LNCaP clone FGC (cell line): ENCODE results near the gene HJURP.

ENCODE experiments used
- DNase-seq: peaks from one replicate; pipeline ENCODE4 v3.0.0-alpha.2; 2011; ENCODE audit warnings: low read depth
- H3K4me3 ChIP-seq: 2 replicates; pipeline ENCODE4 v1.5.1; 2011; ENCODE audit warnings: mild to moderate bottlenecking, low read depth, low read length, control low read depth
- TF ChIP-seq, protein P1 (sequence below): IDR thresholded peaks from 2 replicates; pipeline ENCODE4 v1.5.1; 2012; ENCODE audit warnings: mild to moderate bottlenecking; ENCODE audit not compliant: control insufficient read depth, insufficient read depth; ENCODE audit errors: extremely low read depth

HJURP gene

DNA sequence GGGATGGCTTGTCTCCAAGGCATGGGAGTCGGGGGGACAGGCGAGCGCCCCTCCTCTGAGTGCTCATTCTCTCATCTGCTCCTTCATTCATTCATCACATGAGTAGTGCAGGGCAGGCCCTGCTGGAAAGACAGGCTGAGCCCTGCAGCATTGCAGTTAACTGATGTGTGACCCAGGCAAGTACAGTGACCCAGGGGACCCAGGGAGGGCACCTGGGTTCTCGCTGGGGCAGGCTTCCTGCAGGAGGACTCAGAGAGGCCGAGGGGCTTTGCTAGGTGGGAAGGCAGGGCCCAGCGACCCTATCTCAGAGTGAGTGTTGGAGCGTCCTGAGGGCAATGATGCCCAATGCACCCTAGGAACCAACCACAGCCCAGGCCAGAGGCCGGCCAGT is 30.6 kb downstream of the HJURP start:
- DNase-seq: no peak
- H3K4me3 ChIP-seq: no peak overlapping the region
- TF ChIP-seq, protein P1, sequence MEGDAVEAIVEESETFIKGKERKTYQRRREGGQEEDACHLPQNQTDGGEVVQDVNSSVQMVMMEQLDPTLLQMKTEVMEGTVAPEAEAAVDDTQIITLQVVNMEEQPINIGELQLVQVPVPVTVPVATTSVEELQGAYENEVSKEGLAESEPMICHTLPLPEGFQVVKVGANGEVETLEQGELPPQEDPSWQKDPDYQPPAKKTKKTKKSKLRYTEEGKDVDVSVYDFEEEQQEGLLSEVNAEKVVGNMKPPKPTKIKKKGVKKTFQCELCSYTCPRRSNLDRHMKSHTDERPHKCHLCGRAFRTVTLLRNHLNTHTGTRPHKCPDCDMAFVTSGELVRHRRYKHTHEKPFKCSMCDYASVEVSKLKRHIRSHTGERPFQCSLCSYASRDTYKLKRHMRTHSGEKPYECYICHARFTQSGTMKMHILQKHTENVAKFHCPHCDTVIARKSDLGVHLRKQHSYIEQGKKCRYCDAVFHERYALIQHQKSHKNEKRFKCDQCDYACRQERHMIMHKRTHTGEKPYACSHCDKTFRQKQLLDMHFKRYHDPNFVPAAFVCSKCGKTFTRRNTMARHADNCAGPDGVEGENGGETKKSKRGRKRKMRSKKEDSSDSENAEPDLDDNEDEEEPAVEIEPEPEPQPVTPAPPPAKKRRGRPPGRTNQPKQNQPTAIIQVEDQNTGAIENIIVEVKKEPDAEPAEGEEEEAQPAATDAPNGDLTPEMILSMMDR: no peak

DNA sequence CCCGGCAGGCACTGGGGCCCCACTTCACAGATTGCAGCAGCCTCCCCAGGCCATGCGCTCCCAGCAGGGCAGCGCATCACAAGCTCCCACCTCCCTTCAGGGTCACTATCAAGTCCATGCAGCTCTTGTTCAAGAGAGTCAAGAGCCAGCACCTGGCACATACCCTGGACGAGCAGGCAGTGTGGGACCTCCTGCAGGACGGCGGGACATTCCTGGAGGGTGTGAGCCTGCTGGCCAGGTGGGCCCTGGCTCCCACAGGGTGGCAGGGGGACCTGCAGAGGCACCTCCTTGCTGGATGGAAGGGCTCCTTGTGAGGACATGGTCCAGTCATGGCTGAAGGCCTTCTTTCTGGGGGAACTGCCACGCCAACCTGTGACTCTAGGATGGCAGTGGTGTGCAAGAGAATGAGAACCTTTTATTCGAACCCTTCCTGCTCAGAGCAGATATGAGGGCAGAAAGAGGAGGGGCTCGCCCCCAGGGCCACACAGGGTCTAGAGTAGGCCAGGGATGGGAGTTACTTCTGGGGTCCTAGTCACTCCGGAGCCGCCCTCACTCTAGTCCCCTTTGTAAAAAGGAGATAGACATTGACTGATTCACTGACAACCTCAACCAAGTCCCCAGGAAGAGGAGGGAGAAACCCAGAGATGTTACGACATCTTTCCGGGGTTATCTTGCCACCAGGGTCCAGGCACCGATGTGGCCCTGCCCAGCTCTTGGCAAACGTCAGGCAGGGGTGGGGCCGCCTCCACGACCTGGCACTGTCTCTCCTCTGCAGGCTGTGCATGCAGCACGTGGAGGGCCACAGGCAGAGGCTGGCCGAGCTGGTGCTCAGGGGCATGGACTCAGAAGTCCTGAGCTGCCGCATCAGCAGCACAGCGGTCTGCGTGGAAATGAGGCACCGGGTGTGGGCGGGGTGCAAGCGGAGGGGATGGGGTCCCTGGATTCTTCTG is 31.3 kb downstream of the HJURP start:
- no peak overlapping the region for H3K4me3 ChIP-seq
- DNase-seq: no peak
- TF ChIP-seq, protein P1: no peak

DNA sequence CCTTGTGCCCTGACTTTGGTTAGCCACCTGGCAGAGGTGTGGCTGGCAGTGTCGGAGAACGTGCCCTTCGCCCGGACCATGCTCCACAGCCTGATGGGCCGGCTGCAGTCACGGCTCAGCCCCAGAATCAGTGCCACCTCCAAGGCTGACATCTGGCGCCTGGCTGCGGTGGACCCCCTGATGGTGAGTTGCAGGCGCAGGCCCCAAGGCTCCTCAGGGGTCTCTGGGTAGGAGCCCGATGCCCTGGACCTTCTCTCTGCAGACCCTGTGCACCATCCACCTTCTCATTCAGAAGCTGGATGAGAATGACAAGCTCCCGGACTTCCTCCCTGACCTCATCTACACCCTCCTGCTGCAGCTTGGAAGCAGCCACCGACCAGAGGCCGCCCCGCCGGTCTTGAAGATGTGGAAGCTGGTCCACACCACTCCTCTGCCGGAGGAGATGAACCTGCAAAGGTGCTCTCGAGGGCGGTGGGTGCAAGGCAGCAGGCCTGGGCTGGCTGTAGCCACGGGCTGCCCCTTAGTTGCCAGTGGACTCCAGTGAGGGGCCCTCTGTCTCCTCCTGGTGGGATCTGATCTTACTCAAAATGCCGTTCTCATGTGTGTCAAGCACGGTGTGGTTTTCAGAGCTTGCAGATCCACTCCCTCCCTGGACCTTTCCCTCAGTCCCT is 32.1 kb downstream of the HJURP start:
- TF ChIP-seq, protein P1: no peak
- no peak for DNase-seq
- H3K4me3 ChIP-seq: no peak overlapping the region

DNA sequence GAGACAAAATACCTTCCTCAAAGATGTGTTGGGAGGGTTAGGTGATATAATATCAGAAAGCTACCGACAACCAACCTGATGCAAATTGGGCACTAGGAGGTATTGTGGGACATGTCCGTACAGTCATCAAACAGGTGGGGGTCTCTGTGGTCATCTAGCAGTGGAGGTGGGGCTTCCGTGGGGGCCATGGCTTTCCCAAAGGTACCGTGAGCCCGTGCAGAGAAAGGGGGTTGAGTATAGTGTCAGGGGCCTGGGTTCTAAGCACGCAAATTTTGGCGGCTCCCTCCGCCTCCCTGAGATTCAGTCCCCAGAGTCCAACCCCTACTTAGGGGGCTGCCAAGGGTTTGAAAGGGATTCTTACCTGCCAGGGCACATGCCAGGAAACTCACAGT is 32.6 kb downstream of the HJURP start:
- no peak for DNase-seq
- H3K4me3 ChIP-seq: no peak overlapping the region
- TF ChIP-seq, protein P1: no peak

DNA sequence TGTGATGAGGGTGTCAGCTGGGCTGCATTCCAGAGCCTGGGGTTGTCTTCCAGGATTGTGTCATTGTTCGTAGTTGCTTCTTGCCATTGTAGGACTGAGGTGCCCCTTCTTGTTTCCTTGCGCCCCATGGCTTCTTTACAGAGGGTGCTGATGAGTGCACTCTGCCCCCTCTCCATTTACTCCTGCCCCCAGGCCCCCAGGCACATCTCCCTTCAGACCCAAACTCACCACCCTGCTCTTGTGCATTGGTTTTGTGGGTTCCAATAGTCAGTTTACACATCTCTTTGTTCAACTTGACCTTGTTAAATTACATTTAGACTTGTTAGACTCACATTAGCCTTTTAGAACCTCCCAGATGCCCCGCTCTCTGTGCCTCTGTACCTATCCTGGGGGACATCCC is 33.1 kb downstream of the HJURP start:
- H3K4me3 ChIP-seq: no peak overlapping the region
- TF ChIP-seq, protein P1: no peak
- no peak for DNase-seq

DNA sequence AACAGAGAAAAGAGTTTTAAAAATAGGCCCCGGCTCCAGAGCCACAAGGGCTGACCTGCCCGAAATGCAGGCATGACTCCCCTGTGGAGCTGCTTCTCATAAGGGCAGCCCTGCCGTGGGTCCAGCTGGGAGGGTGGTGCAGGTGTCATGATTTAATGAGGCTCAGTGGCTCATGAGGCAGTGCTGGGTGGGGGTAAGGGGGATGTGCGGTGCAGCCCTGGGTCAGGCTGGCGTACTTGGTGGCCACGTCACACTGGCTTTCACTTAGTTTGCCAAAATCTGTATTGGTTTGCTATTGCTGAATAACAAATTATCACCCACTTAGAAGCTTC is 33.6 kb downstream of the HJURP start:
- TF ChIP-seq, protein P1: no peak
- no peak for DNase-seq

More for the DNA sequence above, 33.6 kb downstream of the HJURP start:
- no peak overlapping the region for H3K4me3 ChIP-seq
